Measurements from ENCODE around the gene RHEBL1.

Gene RHEBL1, protein sequence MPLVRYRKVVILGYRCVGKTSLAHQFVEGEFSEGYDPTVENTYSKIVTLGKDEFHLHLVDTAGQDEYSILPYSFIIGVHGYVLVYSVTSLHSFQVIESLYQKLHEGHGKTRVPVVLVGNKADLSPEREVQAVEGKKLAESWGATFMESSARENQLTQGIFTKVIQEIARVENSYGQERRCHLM

GRCh38 chr12:49069507-49070346, at the start of gene RHEBL1:
Gene RHEBL1, minus strand, starts transcription at chr12:49069979. Its CDS starts 194 bp downstream, at chr12:49069785.
- DNase-seq, result peak; percentile 92

DNA sequence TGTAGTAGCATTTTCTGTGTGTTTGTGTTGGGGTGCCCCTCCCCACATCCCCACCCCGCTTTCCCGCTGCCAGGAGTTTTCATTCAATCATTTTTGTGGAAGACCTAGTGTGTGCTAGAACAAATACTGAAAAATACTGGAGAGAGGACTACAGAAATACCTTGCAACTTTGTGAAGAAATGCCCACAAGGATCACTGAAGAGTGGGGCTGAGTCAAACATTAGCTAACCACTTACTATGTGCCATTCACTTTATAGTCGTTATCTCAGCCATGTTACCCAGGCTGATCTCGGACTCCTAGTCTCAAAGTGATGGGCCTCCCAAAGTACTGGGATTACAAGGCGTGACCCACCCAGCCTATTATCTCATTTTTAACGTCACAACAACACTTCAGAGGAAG, 41.4 kb upstream of the RHEBL1 start:
- DNase-seq, result no peak

- peak; percentile 95 for DNase-seq
Observed at GRCh38 chr12:49110464-49111155, 40.8 kb upstream of the RHEBL1 start, which contains the start of gene LMBR1L. Gene LMBR1L, minus strand, starts transcription at chr12:49110847. Its CDS starts 292 bp downstream, at chr12:49110555.

GRCh38 chr12:49109641-49110463, 40.1 kb upstream of the RHEBL1 start:
- no peak for DNase-seq

DNA sequence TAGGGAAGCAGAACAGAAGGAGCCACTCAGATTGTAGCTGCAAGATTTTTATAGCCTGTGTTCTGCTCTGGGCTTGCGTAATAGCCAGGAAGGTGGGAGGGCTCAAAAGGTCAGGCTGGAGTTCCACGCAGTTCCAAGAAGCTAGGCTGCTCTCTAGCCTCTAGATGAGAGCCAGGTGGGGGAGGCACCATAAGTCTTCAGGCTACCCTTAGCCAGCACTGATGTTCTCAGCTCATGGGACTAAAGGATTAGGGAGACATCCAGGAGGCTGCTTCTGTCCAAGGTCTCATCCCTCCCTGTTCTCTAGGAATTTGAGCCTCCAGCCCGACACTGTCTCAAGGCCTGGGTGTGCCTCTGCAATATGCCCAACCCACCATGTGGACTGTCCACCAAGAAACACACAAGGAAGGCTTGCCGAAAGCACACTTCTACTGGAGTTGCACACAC, 39.2 kb upstream of the RHEBL1 start:
- DNase-seq, result no peak

- DNase-seq, result no peak
Observed at GRCh38 chr12:49105504-49106084, 35.8 kb upstream of the RHEBL1 start.

- no peak for DNase-seq
Observed at GRCh38 chr12:49104822-49105221, 35.0 kb upstream of the RHEBL1 start.

DNA sequence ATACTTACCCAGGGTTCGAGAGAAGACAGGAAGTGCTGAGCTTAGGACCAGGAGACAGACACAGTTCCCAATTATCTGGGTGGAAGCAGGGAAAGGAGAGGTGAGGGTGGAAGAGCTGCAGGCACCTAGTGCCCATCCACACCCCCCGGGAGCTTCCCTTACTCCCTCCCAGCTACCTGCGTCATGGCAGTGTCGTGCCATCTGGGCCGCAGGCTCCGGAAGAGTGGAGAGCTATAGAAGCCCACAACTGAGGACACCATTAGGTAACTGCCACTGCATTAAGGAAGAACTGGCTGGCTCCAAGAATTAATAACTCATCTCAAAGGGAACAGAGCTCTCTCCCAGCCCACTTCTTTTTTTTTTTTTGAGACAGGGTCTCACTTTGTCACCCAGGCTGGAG, 30.6 kb upstream of the RHEBL1 start:
- no peak for DNase-seq

DNA sequence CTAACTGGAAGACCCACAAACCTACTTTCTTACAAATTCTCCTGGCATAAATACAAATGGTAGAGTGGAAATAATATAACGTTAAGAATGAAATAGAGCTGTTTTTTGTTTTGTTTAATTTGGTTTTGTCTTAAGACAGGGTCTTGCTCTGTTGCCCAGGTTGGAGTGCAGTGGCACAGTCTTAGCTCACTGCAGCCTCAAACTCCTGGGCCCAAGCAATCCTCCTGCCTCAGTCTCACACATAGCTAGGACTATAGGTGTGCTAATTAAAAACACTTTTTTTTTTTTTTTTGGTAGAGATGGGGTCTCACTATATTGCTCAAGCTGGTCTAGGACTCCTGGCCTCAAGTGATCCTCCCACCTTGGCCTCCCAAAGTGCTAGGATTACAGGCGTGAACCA, 28.9 kb upstream of the RHEBL1 start:
- DNase-seq, result no peak

- DNase-seq, result no peak
Observed at GRCh38 chr12:49098035-49098451, 28.3 kb upstream of the RHEBL1 start.

DNA sequence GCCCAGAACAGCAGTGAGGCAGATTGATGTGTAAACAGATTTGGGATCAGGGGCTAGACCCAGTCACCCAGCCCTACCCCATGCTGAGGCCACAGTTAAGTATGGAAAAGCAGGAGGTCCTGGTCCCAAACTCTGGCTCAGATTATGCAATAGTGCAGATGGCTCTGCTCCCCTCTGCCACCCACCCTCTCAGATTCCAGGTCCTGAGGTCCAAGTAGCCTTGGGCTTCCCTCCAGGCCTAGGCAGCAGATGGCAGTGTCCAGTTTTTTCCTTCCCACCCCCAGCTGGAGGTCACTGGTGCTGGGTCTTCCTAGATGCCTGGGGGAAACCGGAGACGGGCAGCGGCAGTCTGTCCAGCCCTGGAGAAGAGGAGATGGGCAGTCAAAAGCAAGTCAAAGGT, 27.6 kb upstream of the RHEBL1 start:
- DNase-seq, result no peak

DNA sequence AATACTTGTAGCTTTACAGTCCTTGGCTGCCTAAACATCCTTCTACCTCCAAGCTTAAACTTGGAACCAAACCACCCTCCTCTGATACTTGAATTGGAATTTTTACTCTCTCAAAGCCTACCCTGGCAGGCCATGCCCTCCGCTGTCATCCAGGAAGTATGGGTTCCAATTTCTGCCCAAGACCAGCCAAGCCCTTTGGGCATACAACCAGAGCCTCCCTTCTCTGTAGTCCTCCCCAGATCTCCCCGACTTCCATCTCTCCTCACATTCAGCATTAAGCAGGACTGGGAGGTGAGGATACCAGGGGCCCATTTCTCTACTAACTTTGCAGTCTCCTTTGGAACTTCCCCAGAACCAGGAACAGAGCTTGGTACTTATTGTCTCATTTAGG, 25.2 kb upstream of the RHEBL1 start:
- no peak for DNase-seq

- peak; percentile 7 for DNase-seq
Observed at GRCh38 chr12:49094160-49094974, 24.6 kb upstream of the RHEBL1 start, which contains the start of gene DHH. Gene DHH, minus strand, starts transcription at chr12:49094801. Its CDS starts 289 bp downstream, at chr12:49094512.

- no peak for DNase-seq
Observed at GRCh38 chr12:49093792-49094159, 24.0 kb upstream of the RHEBL1 start.

DNA sequence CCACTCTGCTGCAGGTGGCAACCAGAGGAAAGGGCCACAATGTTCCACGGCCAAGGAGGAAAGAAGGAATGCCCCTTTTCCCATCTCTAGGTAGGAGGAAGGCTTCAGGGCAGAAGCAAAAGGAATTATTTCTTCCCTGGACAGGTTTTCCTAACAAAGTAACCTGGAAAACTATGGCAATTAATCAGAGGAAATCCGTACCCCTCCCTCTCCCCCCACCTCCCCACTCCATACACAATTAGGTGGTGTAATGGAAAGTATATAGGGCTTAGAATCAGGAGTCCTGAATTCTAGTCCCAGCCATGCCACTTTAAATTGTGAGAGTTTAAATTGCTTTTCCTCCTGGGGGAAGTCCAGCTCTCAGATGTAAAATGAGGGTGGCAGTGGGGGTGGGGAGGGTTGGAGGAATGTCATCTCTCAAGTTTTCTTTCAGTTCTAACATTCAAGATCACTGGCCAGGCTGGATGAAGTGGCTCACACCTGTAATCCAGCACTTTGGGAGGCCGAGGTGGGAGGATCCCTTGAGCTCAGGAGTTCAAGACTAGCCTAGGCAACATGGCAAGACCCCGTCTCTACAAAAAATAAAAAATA, 23.1 kb upstream of the RHEBL1 start:
- DNase-seq, result no peak

DNA sequence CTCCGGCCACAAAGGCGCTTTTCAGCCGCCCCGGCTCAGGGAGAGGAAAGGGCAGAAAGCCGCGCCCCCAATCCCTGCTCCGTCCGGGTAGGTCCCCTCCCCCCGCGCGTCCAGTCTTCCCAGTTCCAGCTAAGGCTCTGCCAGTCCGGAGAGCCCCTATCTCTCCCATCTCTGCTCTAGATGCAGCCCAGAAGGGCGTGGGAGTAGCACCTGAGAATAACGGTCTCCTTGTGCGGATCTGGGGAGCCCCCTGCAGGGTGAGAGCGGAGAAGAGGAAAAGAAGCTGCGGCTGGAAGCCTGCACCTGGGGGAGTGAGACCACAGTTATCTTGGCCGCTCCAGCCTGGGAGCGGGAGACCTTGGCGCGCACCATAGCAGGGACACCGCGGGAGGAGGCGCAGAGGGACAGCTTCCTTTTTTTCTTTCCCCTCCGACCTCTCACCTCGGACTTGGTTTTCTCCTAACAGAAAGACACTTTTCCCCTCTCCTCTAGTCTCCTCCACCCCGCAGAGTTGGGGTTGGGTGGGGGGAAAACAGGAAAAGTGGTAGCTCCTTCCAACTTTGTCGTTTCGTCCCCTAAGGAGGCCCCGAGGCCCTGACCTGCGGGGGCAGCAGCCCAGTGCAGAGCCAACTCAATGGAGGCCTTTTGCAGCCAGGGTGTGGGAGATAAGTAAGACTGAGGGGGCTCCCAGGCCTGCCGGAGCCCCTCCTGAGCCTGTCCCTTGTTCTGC, 22.5 kb upstream of the RHEBL1 start:
- no peak for DNase-seq

DNA sequence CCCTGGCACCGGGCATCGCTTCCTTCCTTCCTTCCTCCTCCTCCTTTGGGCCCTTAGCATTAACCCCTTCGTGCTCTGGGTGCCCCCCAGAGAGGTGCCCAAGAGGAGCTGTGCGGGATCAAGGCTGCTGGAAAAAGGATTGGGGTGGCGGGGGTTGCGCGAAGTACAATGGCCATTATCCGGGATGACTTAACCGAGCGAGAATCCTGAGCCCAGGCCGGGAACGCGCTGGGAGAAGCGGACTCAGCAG, 22.0 kb upstream of the RHEBL1 start:
- no peak for DNase-seq

DNA sequence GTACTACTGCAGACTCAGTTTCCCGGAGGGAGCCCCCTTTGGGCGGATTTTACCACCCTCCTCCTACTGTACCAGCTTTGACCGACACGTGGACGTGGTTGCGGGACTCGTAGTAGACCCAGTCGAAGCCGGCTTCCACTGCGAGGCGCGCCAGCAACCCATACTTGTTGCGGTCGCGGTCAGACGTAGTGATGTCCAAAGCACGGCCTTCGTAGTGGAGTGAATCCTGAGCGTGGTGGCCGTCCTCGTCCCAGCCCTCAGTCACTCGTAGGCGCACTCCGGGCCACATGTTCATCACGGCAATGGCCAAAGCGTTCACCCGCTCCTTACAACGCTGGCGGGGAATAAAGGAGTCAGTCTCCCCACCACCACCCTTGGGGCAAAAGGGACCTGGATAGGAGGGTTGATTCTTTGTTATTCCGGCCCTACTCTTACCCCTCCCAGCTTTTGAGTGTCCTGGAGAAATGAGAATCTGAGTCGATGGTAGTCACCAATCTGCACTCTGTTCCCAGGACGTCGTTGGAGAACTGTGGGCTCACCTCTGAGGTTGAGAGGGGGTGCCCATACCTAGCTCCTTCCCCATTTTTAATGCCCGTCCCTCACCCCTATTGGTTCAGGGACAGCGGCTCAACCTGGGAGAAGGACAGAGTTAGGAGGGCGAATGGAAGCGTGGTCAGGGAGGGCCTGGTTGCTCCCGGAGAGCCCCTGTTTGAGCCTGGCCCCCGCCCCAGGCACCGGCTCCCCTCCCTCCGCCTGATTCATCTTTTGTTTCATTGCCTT, 21.5 kb upstream of the RHEBL1 start:
- DNase-seq, result no peak

- no peak for DNase-seq
Observed at GRCh38 chr12:49089821-49090773, 20.3 kb upstream of the RHEBL1 start.

Measured in NCI-H1092 treated with DMSO at 0.1 percent for 48 hours (cell line).